ENCODE results near the gene TBC1D10A.
A peak's percentile ranks its signal among the peaks of the same experiment; 100 is the strongest.

TBC1D10A gene

GRCh38 chr22:30335236-30335635 is 8.5 kb upstream of the TBC1D10A start:
- no peak overlapping the region for H3K4me3 ChIP-seq (ENCODE audit: low read length)
- no peak for DNase-seq (ENCODE audit: low read depth)
- TF ChIP-seq CTCF (conservative IDR thresholded peaks at IDR 0.05; ENCODE audit: low read depth, low read length) = no peak

GRCh38 chr22:30334646-30335045 is 7.9 kb upstream of the TBC1D10A start:
- DNase-seq (ENCODE audit: low read depth) = no peak
- TF ChIP-seq CTCF (conservative IDR thresholded peaks at IDR 0.05; ENCODE audit: low read depth, low read length) = no peak
- no peak overlapping the region for H3K4me3 ChIP-seq (ENCODE audit: low read length)

GRCh38 chr22:30333707-30334087 is 7.0 kb upstream of the TBC1D10A start:
- H3K4me3 ChIP-seq (ENCODE audit: low read length) = no peak overlapping the region
- no peak for TF ChIP-seq CTCF (conservative IDR thresholded peaks at IDR 0.05; ENCODE audit: low read depth, low read length)
- DNase-seq (ENCODE audit: low read depth) = no peak

- no peak for DNase-seq (ENCODE audit: low read depth)
- H3K4me3 ChIP-seq (ENCODE audit: low read length) = no peak overlapping the region
- no peak for TF ChIP-seq CTCF (conservative IDR thresholded peaks at IDR 0.05; ENCODE audit: low read depth, low read length)
Observed at GRCh38 chr22:30332994-30333706, 6.4 kb upstream of the TBC1D10A start.

GRCh38 chr22:30332551-30332950 is 5.8 kb upstream of the TBC1D10A start:
- no peak for TF ChIP-seq CTCF (conservative IDR thresholded peaks at IDR 0.05; ENCODE audit: low read depth, low read length)
- no peak overlapping the region for H3K4me3 ChIP-seq (ENCODE audit: low read length)
- no peak for DNase-seq (ENCODE audit: low read depth)

- no peak overlapping the region for H3K4me3 ChIP-seq (ENCODE audit: low read length)
- no peak for TF ChIP-seq CTCF (conservative IDR thresholded peaks at IDR 0.05; ENCODE audit: low read depth, low read length)
- DNase-seq (ENCODE audit: low read depth) = no peak
Observed at GRCh38 chr22:30328466-30329049, 1.8 kb upstream of the TBC1D10A start.

- no peak overlapping the region for H3K4me3 ChIP-seq (ENCODE audit: low read length)
- peak; percentile 19 for TF ChIP-seq CTCF (conservative IDR thresholded peaks at IDR 0.05; ENCODE audit: low read depth, low read length)
- no peak for DNase-seq (ENCODE audit: low read depth)
Observed at GRCh38 chr22:30327864-30328345, 1.2 kb upstream of the TBC1D10A start.

All from retinal pigment epithelial cell (primary cell).